ENCODE data around the gene YIPF1. TPM values are rescaled to one million over a fixed set of nuclear protein-coding genes. Genes with fewer than 3 reads are reported as not detected.

Gene YIPF1
- total and polyA plus RNA-seq, 12 donors = 22.2 to 59.5 (median 38.9) TPM

GRCh38 chr1:53895421-53895820 lies 5.8 kb upstream of the YIPF1 start:
- peaks cover 32 to 35% of the 10 kb centered on the region in 2 donors for H3K4me1 ChIP-seq (replicated peaks in 1 of 2)
- no peak for DNase-seq
- no peaks in the 10 kb centered on the region for H3K9me3 ChIP-seq (replicated peaks in 1 of 3)
- no peak overlapping the region for H3K4me3 ChIP-seq
- TF ChIP-seq, protein P1, sequence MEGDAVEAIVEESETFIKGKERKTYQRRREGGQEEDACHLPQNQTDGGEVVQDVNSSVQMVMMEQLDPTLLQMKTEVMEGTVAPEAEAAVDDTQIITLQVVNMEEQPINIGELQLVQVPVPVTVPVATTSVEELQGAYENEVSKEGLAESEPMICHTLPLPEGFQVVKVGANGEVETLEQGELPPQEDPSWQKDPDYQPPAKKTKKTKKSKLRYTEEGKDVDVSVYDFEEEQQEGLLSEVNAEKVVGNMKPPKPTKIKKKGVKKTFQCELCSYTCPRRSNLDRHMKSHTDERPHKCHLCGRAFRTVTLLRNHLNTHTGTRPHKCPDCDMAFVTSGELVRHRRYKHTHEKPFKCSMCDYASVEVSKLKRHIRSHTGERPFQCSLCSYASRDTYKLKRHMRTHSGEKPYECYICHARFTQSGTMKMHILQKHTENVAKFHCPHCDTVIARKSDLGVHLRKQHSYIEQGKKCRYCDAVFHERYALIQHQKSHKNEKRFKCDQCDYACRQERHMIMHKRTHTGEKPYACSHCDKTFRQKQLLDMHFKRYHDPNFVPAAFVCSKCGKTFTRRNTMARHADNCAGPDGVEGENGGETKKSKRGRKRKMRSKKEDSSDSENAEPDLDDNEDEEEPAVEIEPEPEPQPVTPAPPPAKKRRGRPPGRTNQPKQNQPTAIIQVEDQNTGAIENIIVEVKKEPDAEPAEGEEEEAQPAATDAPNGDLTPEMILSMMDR (IDR thresholded peaks at IDR 0.05) = no peak
- no peak for TF ChIP-seq POLR2A (IDR thresholded peaks at IDR 0.05)
- H3K27ac ChIP-seq = no peak overlapping the region
- 79 to 81% (median 80%) methylated on average over 6 of the region's 6 CpGs for WGBS, 4 donors
- H3K36me3 ChIP-seq (replicated peaks in 1 of 2) = no peaks in the 10 kb centered on the region
- H3K27me3 ChIP-seq = no peaks in the 10 kb centered on the region
- intact Hi-C loops (cut with DNase I) = loop anchor here in 1 of 2 donors (10.0 kb wide), 1 partner anchor 49 kb away; the partner anchor contains the start of genes IFT25 and LRRC42

DNA sequence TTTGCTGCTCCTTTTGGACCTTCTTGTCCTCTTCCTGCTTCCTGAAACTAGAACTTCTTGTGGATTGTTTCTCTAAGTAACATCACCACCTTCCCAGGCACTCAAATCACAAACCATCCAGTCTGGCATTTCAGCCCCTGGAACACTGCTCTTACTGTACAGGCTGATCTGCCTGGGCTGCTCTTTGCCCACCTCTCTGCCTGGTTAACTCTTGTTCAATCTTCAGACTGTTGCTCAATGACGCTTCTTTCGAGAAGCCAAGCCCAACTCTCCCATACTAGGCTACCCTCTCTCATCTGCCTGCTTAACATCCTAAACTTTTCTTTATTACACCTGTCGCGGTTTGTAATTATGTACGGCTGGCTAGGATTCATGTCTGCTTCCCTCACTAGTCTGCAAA lies 5.0 kb upstream of the YIPF1 start:
- intact Hi-C loops (cut with DNase I) = loop anchor here in 1 of 2 donors (10.0 kb wide), 1 partner anchor 50 kb away; the partner anchor contains the start of genes IFT25 and LRRC42

DNA sequence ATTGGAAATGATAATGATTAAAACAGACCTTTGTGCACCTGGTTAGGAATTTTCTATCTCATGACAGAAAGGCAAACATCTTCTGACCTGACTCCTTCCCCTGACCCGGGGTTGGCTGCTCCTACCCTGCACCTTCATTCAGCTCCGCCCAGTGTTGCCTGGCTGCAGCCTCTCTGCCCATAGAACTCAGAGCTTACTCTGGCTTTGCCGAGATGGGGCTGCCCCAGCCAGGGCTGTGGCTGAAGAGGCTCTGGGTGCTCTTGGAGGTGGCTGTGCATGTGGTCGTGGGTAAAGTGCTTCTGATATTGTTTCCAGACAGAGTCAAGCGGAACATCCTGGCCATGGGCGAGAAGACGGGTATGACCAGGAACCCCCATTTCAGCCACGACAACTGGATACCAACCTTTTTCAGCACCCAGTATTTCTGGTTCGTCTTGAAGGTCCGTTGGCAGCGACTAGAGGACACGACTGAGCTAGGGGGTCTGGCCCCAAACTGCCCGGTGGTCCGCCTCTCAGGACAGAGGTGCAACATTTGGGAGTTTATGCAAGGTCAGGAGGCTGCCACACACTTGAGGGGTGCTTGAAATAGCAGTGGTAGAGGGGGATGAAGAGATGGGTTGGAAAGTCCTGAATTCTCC lies 4.5 kb upstream of the YIPF1 start, which contains the start of gene DIO1:
Gene DIO1, plus strand, starts transcription at position 189 of the 638 bp plus-strand sequence. Its CDS starts 24 bp downstream, at position 213.
- intact Hi-C loops (cut with DNase I) = loop anchor here in 1 of 2 donors (10.0 kb wide), 1 partner anchor 51 kb away; the partner anchor contains the start of genes IFT25 and LRRC42
- Histone ChIP-seq H3K4me3 (no peak within 1 kb of the TSS), H3K27me3 (no peaks in the 10 kb centered on the region), H3K27ac (peak within 1 kb of the TSS in 2 of 5 donors; percentile 8 to 44), H3K36me3 (replicated peaks in 1 of 2) (no peaks in the 10 kb centered on the region), H3K9me3 (replicated peaks in 1 of 3) (no peaks in the 10 kb centered on the region), H3K4me1 (replicated peaks in 1 of 2) (peaks cover 28 to 34% of the 10 kb centered on the region in 2 donors)
- WGBS, 4 donors = 82 to 87% (median 85%) methylated on average over 12 to 14 of the region's 14 CpGs
- TF ChIP-seq POLR2A (IDR thresholded peaks at IDR 0.05) = no peak
- TF ChIP-seq, protein P1 (IDR thresholded peaks at IDR 0.05) = no peak
- DNase-seq = peak in 1 of 7 donors; percentile 38

More for the DNA sequence above, 5.0 kb upstream of the YIPF1 start:
- H3K4me3 ChIP-seq = no peak overlapping the region
- H3K27ac ChIP-seq = no peak overlapping the region
- H3K4me1 ChIP-seq (replicated peaks in 1 of 2) = peaks cover 32 to 37% of the 10 kb centered on the region in 2 donors
- H3K9me3 ChIP-seq (replicated peaks in 1 of 3) = no peaks in the 10 kb centered on the region
- DNase-seq = peak in 1 of 7 donors; percentile 11
- H3K36me3 ChIP-seq (replicated peaks in 1 of 2) = no peaks in the 10 kb centered on the region
- 93 to 97% (median 94%) methylated on average over 5 of the region's 5 CpGs for WGBS, 4 donors
- TF ChIP-seq POLR2A (IDR thresholded peaks at IDR 0.05) = no peak
- TF ChIP-seq, protein P1 (IDR thresholded peaks at IDR 0.05) = no peak
- H3K27me3 ChIP-seq = no peaks in the 10 kb centered on the region

- TF ChIP-seq POLR2A (IDR thresholded peaks at IDR 0.05) = no peak
- TF ChIP-seq, protein P1 (IDR thresholded peaks at IDR 0.05) = no peak
- DNase-seq = peak in 4 of 7 donors; percentile 25 to 63 (median 44)
- peaks cover 24 to 35% of the 10 kb centered on the region in 2 donors for H3K4me1 ChIP-seq (replicated peaks in 1 of 2)
- intact Hi-C loops (cut with DNase I) = loop anchor here in 1 of 2 donors (10.0 kb wide), 1 partner anchor 52 kb away; the partner anchor contains the start of genes IFT25 and LRRC42
- no peaks in the 10 kb centered on the region for H3K27me3 ChIP-seq
- peak overlapping the region in 2 of 5 donors; percentile 8 to 44 for H3K27ac ChIP-seq
- WGBS, 4 donors = 70 to 80% (median 78%) methylated on average over 5 of the region's 5 CpGs
- H3K4me3 ChIP-seq = no peak overlapping the region
- H3K9me3 ChIP-seq (replicated peaks in 1 of 3) = no peaks in the 10 kb centered on the region
- no peaks in the 10 kb centered on the region for H3K36me3 ChIP-seq (replicated peaks in 1 of 2)
These were observed 3.3 kb upstream of the YIPF1 start for GRCh38 chr1:53892911-53893310.

Data from adrenal gland (tissue), 12 donors.